B cell (primary cell): ENCODE data around the gene MAMDC4. TPM values are rescaled to one million over a fixed set of nuclear protein-coding genes. Genes with fewer than 3 reads are reported as not detected.
"Not testable (repeated sequence)": the region's sequence is repeated elsewhere in the genome, so short reads cannot be mapped to it uniquely, and the experiment has no call there.

Experiments
- ATAC-seq: fragments of 200-7000 bp; cut with Tn5 transposase; one replicate; pipeline ENCODE4 v1.10.0; 2021; ENCODE audit warnings: low read depth, mild to moderate bottlenecking, moderate number of reproducible peaks, moderate library complexity
- CTCF ChIA-PET: fragments of 350-600 bp; sonication (Branson Sonifier 250); formaldehyde crosslinking; loops from one replicate; lab custom pipeline; 2021; ENCODE audit warnings: antibody characterized with exemption, inconsistent platforms; lab: Charles Lee
- POLR2A ChIA-PET: fragments of 350-600 bp; sonication (Branson Sonifier 250); formaldehyde crosslinking; loops from one replicate; lab custom pipeline; 2021; ENCODE audit warnings: antibody characterized with exemption; lab: Charles Lee
- DNase-seq: peaks from one replicate; pipeline ENCODE4 v3.0.0; 2013
- H2AFZ ChIP-seq: 2 replicates; pipeline ENCODE4 v1.6.1; 2012; ENCODE audit warnings: mild to moderate bottlenecking, low read depth, low read length; ENCODE audit not compliant: insufficient read depth, poor library complexity, severe bottlenecking
- H3K27ac ChIP-seq, 2 donors: 1 replicate in 1 of 2; 2 replicates in 1 of 2; pipeline ENCODE4 v1.5.1; 2012 to 2013; ENCODE audit warnings: low read length in 2 of 2, mild to moderate bottlenecking in 2 of 2, moderate library complexity in 1 of 2
- H3K27me3 ChIP-seq, 4 experiments: fragments of 200-600 bp in 1 of 4; sonication (generic) in 1 of 4; replicated peaks in 1 of 4; 1 replicate in 2 of 4; 2 replicates in 2 of 4; pipeline versions ENCODE4 v1.6.1 to v1.7.0; 2013 to 2016; ENCODE audit warnings: low read length in 3 of 4, mild to moderate bottlenecking in 2 of 4, mixed read lengths in 1 of 4, moderate library complexity in 1 of 4; ENCODE audit not compliant: insufficient read depth in 4 of 4, control insufficient read depth in 3 of 4; ENCODE audit errors: control extremely low read depth in 1 of 4
- H3K36me3 ChIP-seq, 2 experiments: replicated peaks in 1 of 2; 1 replicate in 1 of 2; 2 replicates in 1 of 2; pipeline versions ENCODE4 v1.6.1 to v1.7.1; 2013; ENCODE audit warnings: low read length in 1 of 2; ENCODE audit not compliant: insufficient read depth in 2 of 2, control insufficient read depth in 1 of 2; ENCODE audit errors: control extremely low read depth in 1 of 2, extremely low read depth in 1 of 2
- H3K4me1 ChIP-seq, 2 donors: fragments of 200-600 bp in 1 of 2; sonication (generic) in 1 of 2; 1 replicate in 1 of 2; 2 replicates in 1 of 2; pipeline versions ENCODE4 v1.5.1 to v1.6.1; 2013 to 2017; ENCODE audit warnings: low read length in 2 of 2; ENCODE audit not compliant: control insufficient read depth in 2 of 2, insufficient read depth in 2 of 2
- H3K4me2 ChIP-seq: replicated peaks from 2 replicates; pipeline ENCODE3; 2012; ENCODE audit warnings: mild to moderate bottlenecking, low read depth, low read length; ENCODE audit not compliant: poor library complexity, severe bottlenecking
- H3K4me3 ChIP-seq, 5 experiments: fragments of 200-600 bp in 1 of 5; sonication (generic) in 1 of 5; 1 replicate in 3 of 5; 2 replicates in 2 of 5; pipeline versions ENCODE4 v1.5.1 to v1.7.0; 2011 to 2016; ENCODE audit warnings: low read length in 4 of 5, mild to moderate bottlenecking in 4 of 5, low read depth in 2 of 5, control low read depth in 1 of 5, moderate library complexity in 1 of 5; ENCODE audit not compliant: insufficient read depth in 1 of 5; ENCODE audit errors: control extremely low read depth in 1 of 5, extremely low read depth in 1 of 5
- H3K79me2 ChIP-seq: fragments of 200-600 bp; sonication (generic); one replicate; pipeline ENCODE4 v1.6.0; 2016; ENCODE audit warnings: low read length; ENCODE audit not compliant: control insufficient read depth, insufficient read depth
- H3K9ac ChIP-seq: fragments of 200-600 bp; sonication (generic); 2 replicates; pipeline ENCODE4 v1.6.1; 2017; ENCODE audit warnings: mild to moderate bottlenecking, low read length, moderate library complexity
- H3K9me3 ChIP-seq, 3 donors: one replicate each; pipeline versions ENCODE4 v1.6.1 to v1.7.1; 2013; ENCODE audit warnings: low read length in 2 of 3; ENCODE audit not compliant: control insufficient read depth in 2 of 3, insufficient read depth in 1 of 3; ENCODE audit errors: control extremely low read depth in 1 of 3
- H4K20me1 ChIP-seq: 2 replicates; pipeline ENCODE4 v1.6.0; 2012; ENCODE audit warnings: mild to moderate bottlenecking, low read length; ENCODE audit not compliant: insufficient read depth, control insufficient read depth, poor library complexity, severe bottlenecking
- H3K27ac Mint-ChIP-seq: one replicate; pipeline ENCODE4 v1.8.0; 2021; ENCODE audit warnings: mixed read lengths
- H3K27me3 Mint-ChIP-seq: one replicate; pipeline ENCODE4 v1.8.0; 2021; ENCODE audit warnings: mixed read lengths
- H3K4me1 Mint-ChIP-seq: one replicate; pipeline ENCODE4 v1.8.0; 2021; ENCODE audit warnings: mixed read lengths
- H3K4me3 Mint-ChIP-seq: one replicate; pipeline ENCODE4 v1.8.0; 2021; ENCODE audit warnings: mixed read lengths
- H3K9me3 Mint-ChIP-seq: one replicate; pipeline ENCODE4 v1.8.0; 2022; ENCODE audit warnings: mixed read lengths; ENCODE audit not compliant: insufficient read depth
- EZH2 ChIP-seq: IDR thresholded peaks from 2 replicates; pipeline ENCODE4 v1.6.1; 2012; ENCODE audit warnings: borderline replicate concordance, low read depth, mild to moderate bottlenecking, moderate library complexity, low read length; ENCODE audit not compliant: insufficient read depth, poor library complexity, severe bottlenecking
- WGBS: methylation state at CpG from one replicate; pipeline ENCODE4 v1.1.5; 2013; ENCODE audit warnings: missing lambda C conversion rate; ENCODE audit not compliant: insufficient coverage; 5-methylcytosine and 5-hydroxymethylcytosine counted together
- intact Hi-C: fragments of 100-400 bp; cut with micrococcal nuclease; formaldehyde crosslinking; loops from one replicate; pipeline ENCODE4 v1.10.0; 2022
- polyA minus RNA-seq: library from RNA; depleted of rRNA, polyadenylated mRNA; stranded (reverse); fragments of >200 nt; gene quantifications from 2 replicates; pipeline ENCODE4 v1.2.3, GENCODE V29; 2012
- polyA plus RNA-seq: library from polyadenylated mRNA; depleted of rRNA; stranded (reverse); fragments of >200 nt; gene quantifications from 2 replicates; pipeline ENCODE4 v1.2.3, GENCODE V29; 2012
- total RNA-seq, 2 donors: library from RNA; stranded (reverse); fragments of 120-200 nt in 1 of 2; gene quantifications; 1 replicate in 1 of 2; 2 replicates in 1 of 2; pipeline versions ENCODE4 v1.2.3 to v1.2.4, GENCODE V29; 2013 to 2022
- TF ChIP-seq, protein P1 (sequence below): fragments of 200-600 bp; IDR thresholded peaks from one replicate; pipeline ENCODE4 v1.8.0; 2022; ENCODE audit warnings: antibody characterized with exemption, mild to moderate bottlenecking

MAMDC4 gene
- 5.4 and 7.6 TPM in 2 replicates for total RNA-seq
- total RNA-seq (2013), result 1.1 TPM
- polyA plus RNA-seq, result 5.3 and 6.8 TPM in 2 replicates
- polyA minus RNA-seq, result 2.7 and 3.0 TPM in 2 replicates

DNA sequence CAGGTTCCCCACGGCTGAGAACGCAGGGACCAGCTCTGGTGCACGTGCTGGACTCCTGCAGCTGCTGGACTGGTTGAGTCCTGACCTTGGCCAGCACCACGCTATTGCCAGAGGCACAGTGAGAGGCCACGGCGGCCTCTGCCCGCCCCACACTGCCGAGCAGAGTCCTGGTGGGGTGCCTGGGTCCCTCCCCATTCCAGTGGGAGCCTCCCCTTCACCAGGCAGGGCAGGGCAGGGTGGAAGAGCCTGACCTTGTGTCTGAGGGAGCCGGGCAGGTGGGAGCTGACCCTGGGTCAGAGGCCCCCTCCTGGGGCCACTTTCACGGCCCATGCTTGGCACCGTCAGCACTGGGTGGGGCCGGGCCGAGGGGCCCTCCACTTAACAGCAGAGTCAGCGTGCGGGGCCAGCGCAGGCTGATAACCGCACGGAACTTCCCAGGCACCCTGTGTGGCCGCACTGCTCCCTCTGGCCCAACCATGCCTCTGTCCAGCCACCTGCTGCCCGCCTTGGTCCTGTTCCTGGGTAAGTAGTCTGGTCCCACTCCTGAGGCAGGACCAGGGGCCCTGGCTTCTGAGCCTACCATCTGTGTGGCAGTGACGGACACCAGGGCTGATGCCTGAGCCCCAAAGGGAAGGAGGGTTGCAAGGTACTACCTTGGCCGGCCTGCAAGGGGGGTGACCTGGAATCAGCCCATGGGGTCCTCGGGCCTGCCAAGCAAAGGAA is at the start of gene MAMDC4:
Gene MAMDC4, plus strand, starts transcription at position 406 of the 723 bp plus-strand sequence. Its CDS starts 71 bp downstream, at position 477.
- H3K79me2 ChIP-seq, result peaks cover 2% of the 10 kb centered on the region
- no peak within 1 kb of the TSS for H3K4me3 ChIP-seq
- Mint-ChIP-seq H3K27me3 (peaks cover 7% of the 10 kb centered on the region), H3K27ac (no peak within 1 kb of the TSS), H3K9me3 (no peaks in the 10 kb centered on the region), H3K4me3 (peak within 1 kb of the TSS; percentile 3), H3K4me1 (peaks cover 16% of the 10 kb centered on the region)
- H3K9ac ChIP-seq, result no peak within 1 kb of the TSS
- TF ChIP-seq EZH2, result no peak
- TF ChIP-seq, protein P1, sequence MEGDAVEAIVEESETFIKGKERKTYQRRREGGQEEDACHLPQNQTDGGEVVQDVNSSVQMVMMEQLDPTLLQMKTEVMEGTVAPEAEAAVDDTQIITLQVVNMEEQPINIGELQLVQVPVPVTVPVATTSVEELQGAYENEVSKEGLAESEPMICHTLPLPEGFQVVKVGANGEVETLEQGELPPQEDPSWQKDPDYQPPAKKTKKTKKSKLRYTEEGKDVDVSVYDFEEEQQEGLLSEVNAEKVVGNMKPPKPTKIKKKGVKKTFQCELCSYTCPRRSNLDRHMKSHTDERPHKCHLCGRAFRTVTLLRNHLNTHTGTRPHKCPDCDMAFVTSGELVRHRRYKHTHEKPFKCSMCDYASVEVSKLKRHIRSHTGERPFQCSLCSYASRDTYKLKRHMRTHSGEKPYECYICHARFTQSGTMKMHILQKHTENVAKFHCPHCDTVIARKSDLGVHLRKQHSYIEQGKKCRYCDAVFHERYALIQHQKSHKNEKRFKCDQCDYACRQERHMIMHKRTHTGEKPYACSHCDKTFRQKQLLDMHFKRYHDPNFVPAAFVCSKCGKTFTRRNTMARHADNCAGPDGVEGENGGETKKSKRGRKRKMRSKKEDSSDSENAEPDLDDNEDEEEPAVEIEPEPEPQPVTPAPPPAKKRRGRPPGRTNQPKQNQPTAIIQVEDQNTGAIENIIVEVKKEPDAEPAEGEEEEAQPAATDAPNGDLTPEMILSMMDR, result no peak
- CTCF ChIA-PET, result interaction anchor here (0.6 to 1.2 kb wide), 2 partner anchors 10 to 12 kb away, joined by 3 read pairs; partner anchors contain the start of gene AJM1
- peaks cover 0 to 11% (median 5%) of the 10 kb centered on the region in 4 experiments for H3K27me3 ChIP-seq
- POLR2A ChIA-PET, result no interaction called here
- no peak within 1 kb of the TSS for H3K4me2 ChIP-seq
- intact Hi-C loops, result no loop called here
- ATAC-seq (no peak), DNase-seq (no peak)
- no peak within 1 kb of the TSS for H2AFZ ChIP-seq
- no peak within 1 kb of the TSS for H3K27ac ChIP-seq
- peaks cover 0 to 6% (median 0%) of the 10 kb centered on the region in 3 donors for H3K9me3 ChIP-seq
- 94% methylated on average over 23 of the region's 23 CpGs for WGBS
- peaks cover 13% of the 10 kb centered on the region for H4K20me1 ChIP-seq
- peaks cover 0 to 4% of the 10 kb centered on the region in 2 experiments for H3K36me3 ChIP-seq
- H3K4me1 ChIP-seq, result peaks cover 20 to 23% of the 10 kb centered on the region in 2 donors

DNA sequence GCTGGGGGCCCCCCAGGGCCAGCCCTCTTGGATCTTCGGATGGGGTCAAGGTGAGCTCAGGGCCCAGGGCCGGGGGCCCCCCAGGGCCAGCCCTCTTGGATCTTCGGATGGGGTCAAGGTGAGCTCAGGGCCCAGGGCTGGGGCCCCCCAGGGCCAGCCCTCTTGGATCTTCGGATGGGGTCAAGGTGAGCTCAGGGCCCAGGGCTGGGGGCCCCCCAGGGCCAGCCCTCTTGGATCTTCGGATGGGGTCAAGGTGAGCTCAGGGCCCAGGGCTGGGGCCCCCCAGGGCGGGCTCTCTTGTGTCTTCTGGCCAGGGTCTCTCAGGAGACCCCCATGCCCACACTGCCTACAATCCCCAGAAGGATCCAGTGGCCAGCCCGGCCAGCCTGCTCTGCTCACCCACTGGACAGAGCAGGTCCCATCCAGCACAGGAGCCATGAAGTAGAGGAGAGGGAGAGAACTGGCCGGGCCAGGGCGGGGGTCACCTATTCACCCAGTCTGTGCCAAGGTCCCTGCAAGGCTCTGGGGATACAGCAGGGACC is 49.1 kb upstream of the MAMDC4 start:
- H3K27me3 Mint-ChIP-seq, H2AFZ ChIP-seq, H3K9me3 ChIP-seq, H3K4me3 ChIP-seq, H3K27ac ChIP-seq, H3K4me3 Mint-ChIP-seq, H3K9me3 Mint-ChIP-seq, H3K4me2 ChIP-seq, H3K27ac Mint-ChIP-seq, POLR2A ChIA-PET, ATAC-seq, DNase-seq, H4K20me1 ChIP-seq, intact Hi-C loops, H3K79me2 ChIP-seq, H3K36me3 ChIP-seq, H3K9ac ChIP-seq: not testable (repeated sequence)
- 96% methylated on average over 4 of the region's 9 CpGs for WGBS
- H3K27me3 ChIP-seq, result peaks cover 0 to 21% (median 8%) of the 10 kb centered on the region in 4 experiments
- H3K4me1 Mint-ChIP-seq, result peaks cover 33% of the 10 kb centered on the region
- CTCF ChIA-PET, result interaction anchor here (1.0 kb wide), 1 partner anchor 11 kb away, joined by 3 read pairs; no protein-coding TSS in a partner anchor
- peaks cover 31 to 42% of the 10 kb centered on the region in 2 donors for H3K4me1 ChIP-seq
